Mesendoderm (in vitro differentiated cells): ENCODE results near the gene ATF7IP.
"Not testable (repeated sequence)": the region's sequence is repeated elsewhere in the genome, so short reads cannot be mapped to it uniquely, and the experiment has no call there.

Source experiments
- DNase-seq: peaks from one replicate; pipeline ENCODE4 v3.0.0; 2013
- H2AK5ac ChIP-seq: 2 replicates; pipeline ENCODE4 v1.6.1; 2013; ENCODE audit warnings: low read length, inconsistent platforms
- H2BK120ac ChIP-seq: 2 replicates; pipeline ENCODE4 v1.6.1; 2013; ENCODE audit warnings: low read depth, mild to moderate bottlenecking, low read length, moderate library complexity, mixed read lengths
- H2BK15ac ChIP-seq: replicated peaks from 2 replicates; pipeline ENCODE4 v1.6.1; 2013; ENCODE audit warnings: low read depth, mild to moderate bottlenecking, moderate library complexity
- H2BK5ac ChIP-seq: 2 replicates; pipeline ENCODE4 v1.6.1; 2013; ENCODE audit warnings: low read length, inconsistent platforms
- H3K18ac ChIP-seq: 2 replicates; pipeline ENCODE4 v1.6.1; 2013; ENCODE audit warnings: mild to moderate bottlenecking, low read length, mixed read lengths
- H3K23ac ChIP-seq: one replicate; pipeline ENCODE4 v1.6.1; 2013; ENCODE audit warnings: low read length
- H3K27ac ChIP-seq: 2 replicates; pipeline ENCODE4 v1.5.1; 2013; ENCODE audit warnings: low read depth, mild to moderate bottlenecking, inconsistent platforms, low read length, moderate library complexity
- H3K27me3 ChIP-seq: 2 replicates; pipeline ENCODE4 v1.6.1; 2013; ENCODE audit warnings: low read length, control low read depth, mild to moderate bottlenecking, inconsistent platforms; ENCODE audit not compliant: insufficient read depth, poor library complexity
- H3K36me3 ChIP-seq: 2 replicates; pipeline ENCODE4 v1.6.1; 2013; ENCODE audit warnings: low read length, inconsistent platforms; ENCODE audit not compliant: control insufficient read depth, insufficient read depth
- H3K4ac ChIP-seq: one replicate; pipeline ENCODE4 v1.6.1; 2013; ENCODE audit warnings: low read depth, mild to moderate bottlenecking, low read length, moderate library complexity
- H3K4me1 ChIP-seq: 2 replicates; pipeline ENCODE4 v1.6.1; 2013; ENCODE audit warnings: low read depth, low read length, inconsistent platforms; ENCODE audit not compliant: control insufficient read depth
- H3K4me2 ChIP-seq: 2 replicates; pipeline ENCODE4 v1.6.1; 2013; ENCODE audit warnings: low read length
- H3K4me3 ChIP-seq: 2 replicates; pipeline ENCODE4 v1.5.1; 2013; ENCODE audit warnings: mild to moderate bottlenecking, low read length
- H3K56ac ChIP-seq: one replicate; pipeline ENCODE4 v1.6.1; 2013; ENCODE audit warnings: low read length
- H3K79me1 ChIP-seq: 2 replicates; pipeline ENCODE4 v1.6.1; 2013; ENCODE audit warnings: low read length, inconsistent platforms
- H3K79me2 ChIP-seq: 2 replicates; pipeline ENCODE4 v1.6.1; 2013; ENCODE audit warnings: mild to moderate bottlenecking, low read length; ENCODE audit not compliant: control insufficient read depth, insufficient read depth
- H3K9ac ChIP-seq: 2 replicates; pipeline ENCODE4 v1.6.1; 2013; ENCODE audit warnings: low read length, inconsistent platforms
- H4K5ac ChIP-seq: one replicate; pipeline ENCODE4 v1.6.1; 2013; ENCODE audit warnings: low read length
- H4K8ac ChIP-seq: one replicate; pipeline ENCODE4 v1.6.1; 2013; ENCODE audit warnings: low read depth, mild to moderate bottlenecking, control low read depth, low read length, moderate library complexity
- WGBS: extraction: QIAGEN DNeasy Blood & Tissue Kit; methylation state at CpG from one replicate; pipeline ENCODE4 v1.1.7; 2013; ENCODE audit warnings: low lambda C conversion rate, missing lambda C conversion rate; ENCODE audit not compliant: insufficient coverage; ENCODE audit errors: extremely low coverage; 5-methylcytosine and 5-hydroxymethylcytosine counted together

ATF7IP gene

DNA sequence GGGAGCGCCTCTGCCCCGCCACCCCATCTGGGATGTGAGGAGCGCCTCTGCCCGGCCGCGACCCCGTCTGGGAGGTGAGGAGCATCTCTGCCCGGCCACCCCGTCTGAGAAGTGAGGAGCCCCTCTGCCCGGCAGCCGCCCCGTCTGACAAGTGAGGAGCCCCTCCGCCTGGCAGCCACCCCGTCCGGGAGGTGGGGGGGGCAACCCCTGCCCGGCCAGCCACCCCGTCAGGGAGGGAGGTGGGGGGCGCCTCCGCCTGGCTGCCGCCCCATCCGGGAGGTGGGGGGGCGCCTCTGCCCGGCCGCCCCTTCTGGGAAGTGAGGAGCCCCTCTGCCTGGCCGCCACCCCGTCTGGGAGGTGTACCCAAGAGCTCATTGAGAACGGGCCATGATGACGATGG lies 10.8 kb upstream of the ATF7IP start:
- DNase-seq = not testable (repeated sequence)
- WGBS = no CpG with 5 or more reads among the region's 28 CpGs

DNA sequence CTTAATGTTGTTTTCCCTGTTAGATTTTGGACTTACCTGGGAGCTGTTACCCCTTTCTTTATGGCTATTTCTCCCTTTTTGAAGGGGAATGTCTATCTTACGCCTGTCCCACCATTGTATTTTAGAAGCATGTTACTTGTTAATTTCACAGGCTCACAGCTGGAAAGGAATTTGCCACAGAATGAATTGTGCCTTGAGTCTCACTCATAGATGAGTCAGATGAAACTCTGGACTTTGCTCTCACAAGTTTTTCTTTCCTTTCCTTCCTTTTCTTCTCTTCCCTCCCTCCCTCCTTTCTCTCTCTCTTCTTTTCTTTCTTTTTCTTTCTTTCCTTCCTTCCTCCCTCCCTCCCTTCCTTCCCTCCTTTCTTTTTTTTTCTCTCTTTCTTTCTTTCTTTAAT lies 9.3 kb upstream of the ATF7IP start:
- WGBS = no CpG with 5 or more reads among the region's 1 CpG
- H3K27me3 ChIP-seq = no peaks in the 10 kb centered on the region
- no peak overlapping the region for H4K8ac ChIP-seq
- DNase-seq = no peak
- H3K4me3 ChIP-seq = no peak overlapping the region
- no peak overlapping the region for H3K4ac ChIP-seq
- H3K9ac ChIP-seq = no peak overlapping the region
- H3K23ac ChIP-seq = no peak overlapping the region
- H3K18ac ChIP-seq = no peak overlapping the region
- H2BK120ac ChIP-seq = no peak overlapping the region
- H2BK5ac ChIP-seq = no peak overlapping the region
- H2BK15ac ChIP-seq = no peak overlapping the region
- no peak overlapping the region for H3K56ac ChIP-seq
- H3K4me1 ChIP-seq = no peaks in the 10 kb centered on the region
- H3K79me2 ChIP-seq = no peaks in the 10 kb centered on the region
- H3K27ac ChIP-seq = no peak overlapping the region
- H3K4me2 ChIP-seq = no peak overlapping the region
- H4K5ac ChIP-seq = no peak overlapping the region
- H3K79me1 ChIP-seq = no peaks in the 10 kb centered on the region
- no peak overlapping the region for H2AK5ac ChIP-seq
- H3K36me3 ChIP-seq = no peaks in the 10 kb centered on the region

More for the DNA sequence above, 10.8 kb upstream of the ATF7IP start:
- H3K4me3 ChIP-seq, H2AK5ac ChIP-seq, H2BK15ac ChIP-seq, H3K18ac ChIP-seq, H3K56ac ChIP-seq, H3K9ac ChIP-seq, H3K23ac ChIP-seq, H4K8ac ChIP-seq, H3K79me2 ChIP-seq, H3K4ac ChIP-seq, H3K27ac ChIP-seq, H4K5ac ChIP-seq, H3K4me2 ChIP-seq, H3K79me1 ChIP-seq, H3K36me3 ChIP-seq, H3K4me1 ChIP-seq, H2BK5ac ChIP-seq, H2BK120ac ChIP-seq, H3K27me3 ChIP-seq: not testable (repeated sequence)

DNA sequence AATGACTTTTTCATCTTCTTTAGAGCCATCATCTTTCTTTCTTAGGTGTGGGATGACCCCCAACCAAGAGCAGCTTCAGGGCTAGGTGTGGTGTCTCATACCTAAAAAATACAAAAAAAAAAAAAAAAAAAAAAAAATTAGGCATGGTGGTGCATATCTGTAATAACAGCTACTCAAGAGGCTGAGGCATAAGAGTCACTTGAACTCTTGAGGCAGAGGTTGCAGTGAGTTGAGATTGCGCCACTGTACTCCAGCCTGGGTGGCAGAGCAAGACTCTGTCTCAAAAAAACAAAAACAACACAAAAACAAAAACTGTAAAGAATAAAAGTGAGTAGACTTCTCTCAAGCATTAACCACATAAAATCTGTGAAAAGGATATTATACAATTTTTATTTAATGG lies 8.0 kb upstream of the ATF7IP start:
- Histone ChIP-seq H2BK15ac (no peak overlapping the region), H4K8ac (no peak overlapping the region), H3K79me2 (no peaks in the 10 kb centered on the region), H3K36me3 (no peaks in the 10 kb centered on the region), H4K5ac (no peak overlapping the region), H3K9ac (no peak overlapping the region), H3K56ac (no peak overlapping the region), H3K4ac (no peak overlapping the region), H3K27me3 (no peaks in the 10 kb centered on the region), H2BK5ac (no peak overlapping the region), H3K23ac (no peak overlapping the region), H3K4me1 (no peaks in the 10 kb centered on the region), H3K79me1 (no peaks in the 10 kb centered on the region), H3K18ac (no peak overlapping the region), H3K4me3 (no peak overlapping the region), H3K27ac (no peak overlapping the region), H2BK120ac (no peak overlapping the region), H2AK5ac (no peak overlapping the region), H3K4me2 (no peak overlapping the region)
- no peak for DNase-seq
- no CpG with 5 or more reads among the region's 1 CpG for WGBS

DNA sequence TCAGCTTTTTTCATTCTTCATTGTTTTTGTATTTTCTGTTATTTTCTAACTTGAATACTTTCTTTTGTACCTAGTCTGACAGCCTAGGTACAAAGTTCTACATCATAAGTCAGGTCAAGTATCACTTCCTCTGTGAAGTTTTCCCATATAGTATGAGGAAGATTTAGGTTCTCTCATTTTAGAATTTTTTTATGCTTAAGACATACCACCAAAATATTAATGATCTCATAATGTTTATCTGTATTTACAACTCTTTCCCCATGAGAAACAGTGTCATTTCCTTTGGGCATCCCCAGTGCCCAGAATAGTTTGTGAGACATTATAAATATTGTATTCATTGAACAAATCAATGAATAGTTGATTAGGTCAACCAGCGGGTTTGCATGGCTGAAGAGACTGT lies 3.1 kb upstream of the ATF7IP start:
- H3K79me1 ChIP-seq = no peaks in the 10 kb centered on the region
- H3K79me2 ChIP-seq = peaks cover 4% of the 10 kb centered on the region
- WGBS = no CpG with 5 or more reads among the region's 1 CpG
- no peak overlapping the region for H4K8ac ChIP-seq
- H3K4me1 ChIP-seq = no peaks in the 10 kb centered on the region
- no peaks in the 10 kb centered on the region for H3K36me3 ChIP-seq
- H3K27ac ChIP-seq = no peak overlapping the region
- no peak overlapping the region for H4K5ac ChIP-seq
- no peak overlapping the region for H2BK5ac ChIP-seq
- no peak overlapping the region for H2BK15ac ChIP-seq
- no peak overlapping the region for H3K23ac ChIP-seq
- H3K9ac ChIP-seq = no peak overlapping the region
- no peak overlapping the region for H3K4me3 ChIP-seq
- H3K56ac ChIP-seq = no peak overlapping the region
- H3K4ac ChIP-seq = no peak overlapping the region
- H3K27me3 ChIP-seq = no peaks in the 10 kb centered on the region
- H3K18ac ChIP-seq = no peak overlapping the region
- no peak overlapping the region for H3K4me2 ChIP-seq
- no peak for DNase-seq
- H2AK5ac ChIP-seq = no peak overlapping the region
- no peak overlapping the region for H2BK120ac ChIP-seq

DNA sequence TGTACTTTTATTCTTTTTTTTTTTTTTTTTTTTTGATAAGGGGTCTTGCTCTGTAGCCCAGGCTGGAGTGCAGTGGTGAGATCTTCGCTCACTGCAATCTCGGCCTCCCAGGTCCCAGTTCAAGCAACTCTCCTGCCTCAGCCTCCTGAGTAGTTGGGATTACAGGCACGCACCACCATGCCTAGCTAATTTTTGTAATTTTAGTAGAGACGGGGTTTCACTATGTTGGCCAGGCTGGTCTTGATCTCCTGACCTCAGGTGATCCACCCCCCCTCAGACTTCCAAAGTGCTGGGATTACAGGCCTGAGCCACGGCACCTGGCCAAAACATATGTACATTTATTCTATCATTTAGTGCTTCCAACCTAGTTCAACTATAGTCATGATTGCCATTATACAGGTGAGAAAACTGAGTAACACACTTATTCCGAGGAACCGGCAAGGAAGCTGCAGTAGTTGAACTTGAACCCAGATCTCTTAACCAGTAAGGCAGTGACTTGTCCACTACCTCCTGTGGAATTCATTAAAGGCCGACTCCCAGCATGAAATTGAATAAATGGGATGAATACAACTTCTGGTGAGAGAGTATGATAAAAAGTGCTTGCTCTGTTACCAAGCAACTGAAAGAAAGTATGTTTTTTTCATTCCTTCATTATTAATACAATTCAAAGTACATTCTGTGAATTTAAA lies 755 bp upstream of the ATF7IP start:
- WGBS = no CpG with 5 or more reads among the region's 8 CpGs
- no peak overlapping the region for H3K9ac ChIP-seq
- H3K4me2 ChIP-seq = no peak overlapping the region
- no peak overlapping the region for H4K8ac ChIP-seq
- no peak overlapping the region for H3K23ac ChIP-seq
- no peaks in the 10 kb centered on the region for H3K79me1 ChIP-seq
- no peak overlapping the region for H2AK5ac ChIP-seq
- H3K36me3 ChIP-seq = no peaks in the 10 kb centered on the region
- DNase-seq = no peak
- H2BK15ac ChIP-seq = peak overlapping the region; percentile 46
- no peak overlapping the region for H3K27ac ChIP-seq
- peaks cover 15% of the 10 kb centered on the region for H3K79me2 ChIP-seq
- no peak overlapping the region for H3K4ac ChIP-seq
- H3K4me3 ChIP-seq = no peak overlapping the region
- no peak overlapping the region for H2BK120ac ChIP-seq
- H4K5ac ChIP-seq = no peak overlapping the region
- H2BK5ac ChIP-seq = no peak overlapping the region
- peaks cover 1% of the 10 kb centered on the region for H3K4me1 ChIP-seq
- H3K27me3 ChIP-seq = no peaks in the 10 kb centered on the region
- H3K18ac ChIP-seq = no peak overlapping the region
- no peak overlapping the region for H3K56ac ChIP-seq
